Fibroblast of skin of back (primary cell): Measurements from ENCODE around the gene ZBED1.
"Not testable (repeated sequence)": the region's sequence is repeated elsewhere in the genome, so short reads cannot be mapped to it uniquely, and the experiment has no call there.

Experiments used
- DNase-seq: peaks from one replicate; pipeline ENCODE4 v3.0.0-alpha.2; 2013

The ZBED1 gene

DNA sequence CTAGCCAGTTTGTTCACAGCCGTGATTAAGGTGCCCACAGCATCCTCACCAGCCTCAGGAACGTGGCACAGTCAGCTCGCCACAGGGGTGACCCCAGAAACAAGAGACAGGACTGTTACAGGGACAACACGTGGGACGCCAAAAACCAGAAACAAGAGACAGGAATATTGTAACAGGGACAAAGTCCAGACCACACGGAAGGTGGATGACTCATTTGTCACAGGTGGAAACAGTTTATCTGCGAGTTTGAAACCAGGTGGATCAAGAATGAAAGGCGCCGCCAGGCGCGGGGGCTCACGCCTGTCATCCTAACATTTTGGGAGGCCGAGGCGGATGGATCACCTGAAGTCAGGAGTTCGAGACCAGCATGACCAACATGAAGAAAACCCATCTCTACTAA, 27.7 kb downstream of the ZBED1 start:
- not testable (repeated sequence) for DNase-seq

DNA sequence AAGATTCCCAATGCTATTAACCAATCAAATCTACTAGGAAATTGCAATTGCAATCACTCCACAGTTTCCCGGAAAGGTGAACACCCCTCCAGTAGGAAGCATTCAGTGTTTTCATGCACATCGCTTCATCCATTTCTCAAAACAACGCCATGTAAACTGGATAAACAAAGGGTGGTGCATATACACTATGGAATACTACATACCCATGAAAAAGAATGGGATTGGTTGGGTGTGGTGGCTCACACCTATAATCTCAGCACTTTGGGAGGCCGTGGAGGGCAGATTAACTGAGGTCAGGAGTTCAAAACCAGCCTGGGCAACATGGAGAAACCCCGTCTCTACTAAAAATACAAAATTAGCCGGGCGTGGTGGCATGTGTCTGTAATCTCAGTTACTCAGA, 29.1 kb downstream of the ZBED1 start:
- no peak for DNase-seq

DNA sequence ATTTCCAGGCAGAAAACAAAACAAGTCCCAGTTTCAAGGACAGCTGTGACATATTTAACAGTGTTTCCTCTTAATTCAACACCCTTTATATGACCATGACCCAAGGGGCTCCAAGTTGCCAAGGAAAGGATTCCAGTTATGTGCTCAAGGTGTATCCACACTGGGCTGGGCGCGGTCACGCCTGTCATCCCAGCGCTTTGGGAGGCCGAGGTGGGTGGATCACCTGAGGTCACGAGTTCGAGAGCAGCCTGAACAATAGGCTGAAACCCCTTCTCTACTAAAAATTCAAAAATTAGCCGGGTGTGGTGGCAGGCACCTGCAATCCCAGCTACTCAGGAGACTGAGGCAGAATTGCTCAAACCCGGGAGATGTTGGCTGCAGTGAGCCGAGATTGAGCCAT, 29.6 kb downstream of the ZBED1 start:
- DNase-seq, result not testable (repeated sequence)

DNA sequence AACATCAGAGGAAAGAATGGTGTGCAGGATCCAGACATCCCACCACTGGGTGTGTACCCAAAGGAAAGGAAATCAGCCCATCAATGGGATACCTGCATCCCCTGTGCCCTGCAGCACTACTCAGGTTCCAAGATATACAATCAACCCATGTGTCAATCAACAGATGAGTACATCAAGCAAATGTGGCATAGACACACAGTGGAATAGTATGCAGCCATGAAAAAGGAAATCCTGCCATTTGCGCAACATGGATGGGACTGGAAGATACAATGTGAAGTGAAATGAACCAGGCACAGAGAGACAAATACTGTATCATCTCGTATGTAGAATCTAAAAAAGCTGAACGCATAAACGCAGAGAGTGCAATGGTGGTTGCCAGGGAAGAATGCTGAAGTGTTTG, 30.9 kb downstream of the ZBED1 start:
- not testable (repeated sequence) for DNase-seq

DNA sequence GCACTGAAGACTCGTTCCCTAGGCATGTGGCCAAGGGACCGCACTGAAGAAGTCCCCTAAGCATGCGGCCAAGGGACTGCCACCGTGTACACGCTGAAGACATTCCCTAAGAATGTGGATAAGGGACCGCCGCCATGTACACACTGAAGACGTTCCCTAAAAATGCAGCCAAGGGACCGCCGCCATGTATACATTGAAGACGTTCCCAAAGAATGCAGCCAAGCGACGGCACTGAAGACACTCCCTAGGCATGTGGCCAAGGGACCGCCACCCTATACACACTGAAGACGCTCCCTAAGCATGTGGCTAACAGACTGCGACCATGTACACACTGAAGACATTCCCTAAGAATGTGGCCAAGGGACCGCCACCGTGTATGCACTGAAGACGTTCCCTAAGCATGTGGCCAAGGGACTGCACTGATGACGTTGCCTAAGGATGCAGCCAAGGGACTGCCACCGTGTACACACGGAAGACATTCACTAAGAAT, 31.5 kb downstream of the ZBED1 start:
- DNase-seq, result no peak

DNA sequence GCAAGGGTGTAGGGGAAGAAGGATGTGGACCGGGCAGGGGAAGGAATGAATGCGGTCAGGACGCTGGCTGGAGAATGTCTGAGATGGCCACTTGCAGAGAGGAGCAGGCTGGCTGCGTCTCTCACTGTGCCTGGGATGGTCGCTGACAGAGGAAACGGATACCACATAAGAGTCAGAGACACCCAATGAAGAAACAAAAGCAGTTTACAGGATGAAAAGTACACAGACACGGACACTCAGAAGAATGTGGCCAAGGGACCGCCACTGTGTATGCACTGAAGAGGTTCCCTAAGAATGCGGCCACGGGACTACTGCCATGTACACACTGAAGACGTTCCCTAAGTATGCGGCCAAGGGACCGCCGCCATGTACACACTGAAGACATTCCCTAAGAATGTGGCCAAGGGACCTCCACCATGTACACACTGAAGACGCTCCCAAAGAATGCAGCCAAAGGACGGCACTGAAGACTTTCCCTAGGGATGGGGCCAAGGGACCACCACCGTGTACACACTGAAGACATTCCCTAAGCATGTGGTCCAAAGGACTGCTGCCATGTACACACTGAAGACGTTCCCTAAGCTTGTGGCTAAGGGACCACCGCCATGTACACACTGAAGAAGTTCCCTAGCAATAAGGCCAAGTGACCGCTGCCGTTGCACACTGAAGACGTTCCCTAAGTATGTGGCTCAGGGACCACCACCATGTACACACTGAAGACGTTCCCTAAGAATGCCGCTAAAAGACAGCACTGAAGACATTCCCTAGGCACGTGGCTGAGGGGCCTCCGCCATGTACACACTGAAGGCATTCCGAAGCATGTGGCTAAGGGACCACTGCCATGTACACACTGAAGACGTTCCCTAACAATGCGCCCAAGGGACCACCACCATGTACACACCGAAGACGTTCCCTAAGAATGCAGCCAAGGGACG, 32.2 kb downstream of the ZBED1 start:
- peak; percentile 79 for DNase-seq

DNA sequence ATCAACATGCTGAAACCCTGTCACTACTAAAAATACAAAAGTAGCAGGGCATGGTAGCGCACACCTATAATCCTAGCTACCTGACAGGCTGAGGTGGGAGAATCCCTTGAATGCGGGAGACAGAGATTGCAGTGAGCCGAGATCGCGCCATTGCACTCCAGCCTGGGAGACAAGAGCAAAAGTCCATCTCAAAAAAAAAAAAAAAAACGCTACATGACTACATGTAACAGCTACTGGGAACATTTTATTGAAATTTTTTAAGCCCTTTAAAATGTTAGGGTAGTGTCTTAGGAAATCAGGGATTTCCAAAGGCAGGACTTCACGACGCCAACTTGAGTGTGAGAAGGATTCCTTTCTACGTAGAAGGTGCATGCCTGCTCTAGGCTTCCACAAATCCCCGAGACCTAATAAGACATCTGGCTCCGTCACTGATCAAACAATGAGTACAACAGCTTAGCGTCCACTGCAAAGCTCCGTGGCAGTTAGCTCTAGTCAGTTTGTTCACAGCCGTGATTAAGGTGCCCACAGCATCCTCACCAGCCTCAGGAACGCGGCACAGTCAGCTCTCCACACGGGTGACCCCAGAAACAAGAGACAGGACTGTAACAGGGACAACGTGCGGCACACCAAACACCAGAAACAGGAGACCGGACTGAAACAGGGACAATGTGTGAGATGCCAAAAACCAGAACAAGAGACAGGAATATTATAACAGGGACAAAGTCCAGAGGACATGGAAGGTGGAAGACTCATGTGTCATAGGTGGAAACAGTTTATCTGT, 33.7 kb downstream of the ZBED1 start:
- no peak for DNase-seq

DNA sequence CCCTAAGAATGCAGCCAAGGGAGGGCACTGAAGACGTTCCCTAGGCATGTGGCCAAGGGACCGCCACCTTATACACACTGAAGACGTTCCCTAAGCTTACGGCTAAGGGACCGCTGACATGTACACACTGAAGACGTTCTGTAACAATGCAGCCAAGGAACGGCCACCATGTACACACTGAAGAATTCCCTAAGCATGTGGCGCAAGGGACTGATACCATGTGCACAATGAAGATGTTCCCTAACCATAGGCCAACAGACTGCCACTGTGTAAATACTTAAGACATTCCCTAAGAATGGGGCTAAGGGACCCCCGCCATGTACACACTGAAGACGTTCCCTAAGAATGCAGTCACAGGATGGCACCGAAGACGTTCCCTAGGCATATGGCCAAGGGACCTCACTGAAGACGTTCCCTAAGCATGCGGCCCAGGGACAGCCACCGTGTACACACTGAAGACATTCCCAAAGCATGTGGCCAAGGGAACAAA, 36.1 kb downstream of the ZBED1 start:
- DNase-seq, result peak; percentile 30

DNA sequence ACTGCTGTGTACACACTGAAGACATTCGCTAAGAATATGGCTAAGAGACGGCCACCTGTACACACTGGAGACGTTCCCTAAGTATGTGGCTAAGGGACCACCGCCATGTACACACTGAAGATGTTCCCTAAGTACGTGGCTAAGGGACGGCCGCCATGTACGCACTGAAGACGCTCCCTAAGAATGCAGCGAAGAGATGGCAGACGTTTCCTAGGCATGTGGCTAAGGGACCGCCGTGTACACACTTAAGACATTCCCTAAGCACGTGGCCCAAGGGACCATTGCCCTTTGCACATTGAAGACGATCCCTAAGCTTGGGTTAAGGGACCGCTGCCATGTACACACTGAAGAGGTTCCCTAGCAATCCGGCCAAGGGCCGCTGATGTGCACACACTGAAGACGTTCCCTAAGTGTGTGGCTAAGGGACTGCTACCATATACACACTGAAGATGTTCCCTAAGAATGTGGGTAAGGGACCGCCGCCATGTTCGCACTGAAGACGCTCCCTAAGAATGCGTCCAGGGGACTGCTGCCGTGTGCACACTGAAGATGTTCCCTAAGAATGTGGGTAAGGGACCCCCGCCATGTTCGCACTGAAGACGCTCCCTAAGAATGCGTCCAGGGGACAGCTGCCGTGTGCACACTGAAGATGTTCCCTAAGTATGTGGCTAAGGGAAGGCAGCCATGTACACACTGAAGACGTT, 36.7 kb downstream of the ZBED1 start:
- peak; percentile 32 for DNase-seq

DNA sequence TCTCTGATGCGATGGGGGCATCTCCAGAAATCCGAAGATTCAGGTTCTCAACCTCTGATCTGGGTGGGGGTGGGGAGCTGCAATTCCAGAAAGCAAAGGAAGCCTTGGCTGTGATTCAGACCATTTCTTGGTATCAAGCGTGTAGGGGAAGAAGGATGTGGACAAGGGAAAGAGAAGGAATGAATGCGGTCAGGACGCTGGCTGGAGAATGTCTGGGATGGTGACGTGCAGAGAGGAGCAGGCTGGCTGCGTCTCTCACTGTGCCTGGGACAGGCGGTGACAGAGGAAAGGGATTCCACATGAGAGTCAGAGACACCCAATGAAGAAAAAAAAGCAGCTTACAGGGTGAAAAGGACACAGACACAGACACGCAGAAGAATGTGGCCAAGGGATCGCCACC, 37.3 kb downstream of the ZBED1 start:
- peak; percentile 70 for DNase-seq

DNA sequence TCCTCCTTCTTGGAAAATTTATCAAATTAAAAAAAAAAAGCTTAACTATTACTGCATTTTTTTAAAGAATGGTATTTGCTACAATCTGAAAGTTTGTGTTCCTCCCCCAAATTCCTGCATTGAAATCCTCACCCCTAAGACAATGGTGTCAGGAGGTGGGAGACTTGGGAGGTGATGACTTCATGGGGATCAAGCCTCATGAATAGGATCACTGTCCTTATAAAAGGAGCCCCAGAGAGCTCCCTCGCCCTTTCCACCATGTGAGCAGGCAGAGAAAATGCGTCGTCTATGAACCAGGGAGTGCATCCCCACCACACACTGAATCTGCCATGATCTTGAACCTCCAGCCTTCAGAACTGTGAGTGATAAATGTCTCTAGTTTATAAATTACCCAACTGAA, 38.0 kb downstream of the ZBED1 start:
- DNase-seq, result no peak

DNA sequence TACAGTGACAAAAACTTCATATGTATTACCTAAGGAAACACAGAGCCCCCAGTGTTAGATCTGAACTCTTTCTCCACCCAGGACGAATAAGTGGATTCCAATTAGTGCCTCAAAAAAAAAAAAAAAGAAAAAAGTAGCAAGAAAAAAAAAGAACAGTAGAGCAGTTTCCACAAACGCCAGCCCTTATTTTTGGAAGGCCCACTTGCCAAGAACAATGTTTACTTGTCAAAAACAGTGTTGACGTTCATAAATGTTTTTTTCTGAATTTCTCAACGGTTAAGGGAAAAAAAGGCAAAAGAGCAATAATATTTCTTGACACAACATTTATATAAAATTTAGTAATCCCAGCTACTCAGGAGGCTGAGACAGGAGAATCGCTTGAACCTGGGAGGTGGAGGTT, 38.7 kb downstream of the ZBED1 start:
- DNase-seq, result no peak

DNA sequence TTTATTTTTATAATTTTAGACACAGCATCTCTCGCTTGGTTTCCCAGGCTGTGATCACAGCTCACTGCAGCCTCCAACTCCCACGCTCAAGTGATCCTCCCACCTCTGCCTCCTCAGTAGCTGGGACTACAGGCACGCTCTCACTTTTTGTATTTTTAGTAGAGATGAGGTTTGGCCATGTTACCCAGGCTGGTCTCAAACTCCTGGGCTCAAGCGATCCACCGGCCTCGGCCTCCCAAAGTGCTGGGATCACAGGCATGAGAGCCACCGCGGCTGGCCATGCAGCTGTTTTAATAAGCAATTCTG, 39.1 kb downstream of the ZBED1 start:
- DNase-seq, result no peak

DNA sequence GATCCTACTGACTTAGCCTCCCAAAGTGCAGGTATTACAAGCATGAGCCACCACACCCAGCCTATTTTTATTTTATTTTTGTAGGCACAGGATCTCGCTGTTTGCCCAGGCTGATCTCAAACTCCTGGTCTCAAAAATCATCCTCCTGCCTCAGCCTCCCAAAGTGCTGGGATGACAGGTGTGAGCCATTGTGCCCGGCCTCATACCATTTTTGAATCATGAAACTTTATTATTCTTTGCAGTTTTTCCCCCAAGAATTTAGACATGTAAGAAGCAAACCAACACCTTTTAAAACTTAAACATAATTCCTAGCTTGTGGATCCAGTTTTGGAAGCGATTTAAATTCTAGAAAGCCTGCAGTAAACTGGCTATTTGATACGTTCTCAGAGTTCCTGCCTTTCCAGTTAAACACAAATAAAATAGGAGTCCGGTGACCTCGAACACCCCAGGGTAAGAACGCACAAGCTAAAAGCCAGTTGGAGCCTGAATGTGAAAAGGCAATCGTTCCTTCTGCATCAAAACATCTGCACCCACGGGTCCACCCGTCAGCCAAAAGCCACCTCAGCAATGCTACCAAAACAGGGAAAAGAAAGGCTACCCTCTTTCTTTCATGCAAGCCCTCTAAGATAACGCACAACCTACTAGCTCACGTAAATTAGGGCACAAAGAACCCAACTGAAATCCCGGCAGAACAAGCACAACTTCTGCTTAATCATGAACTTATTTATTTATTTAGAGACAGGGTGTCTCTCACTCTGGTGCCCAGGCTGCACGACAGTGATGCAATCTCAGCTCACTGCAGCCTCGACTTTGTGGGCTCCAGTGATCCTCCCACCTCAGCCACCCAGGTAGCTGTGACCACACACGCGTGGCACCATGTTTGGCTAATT, 39.7 kb downstream of the ZBED1 start:
- not testable (repeated sequence) for DNase-seq

DNA sequence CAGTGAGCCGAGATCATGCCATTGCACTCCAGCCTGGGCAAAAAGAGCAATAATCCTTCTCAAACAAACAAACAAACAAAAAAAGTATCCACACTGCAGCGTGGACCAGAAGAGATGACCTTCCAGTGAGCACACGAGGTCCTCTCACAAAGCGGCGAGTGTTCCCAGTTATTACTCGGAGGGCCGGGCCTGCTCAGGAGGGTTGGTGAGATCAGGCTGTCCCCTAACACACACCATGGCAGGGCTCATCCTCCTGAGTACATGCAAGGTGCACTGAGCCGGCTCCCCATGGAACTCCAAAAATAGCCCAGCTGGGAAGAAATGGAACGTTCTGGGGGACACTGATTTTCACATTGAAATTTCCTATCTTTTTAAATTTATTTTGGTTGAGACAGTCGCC, 40.7 kb downstream of the ZBED1 start:
- not testable (repeated sequence) for DNase-seq

DNA sequence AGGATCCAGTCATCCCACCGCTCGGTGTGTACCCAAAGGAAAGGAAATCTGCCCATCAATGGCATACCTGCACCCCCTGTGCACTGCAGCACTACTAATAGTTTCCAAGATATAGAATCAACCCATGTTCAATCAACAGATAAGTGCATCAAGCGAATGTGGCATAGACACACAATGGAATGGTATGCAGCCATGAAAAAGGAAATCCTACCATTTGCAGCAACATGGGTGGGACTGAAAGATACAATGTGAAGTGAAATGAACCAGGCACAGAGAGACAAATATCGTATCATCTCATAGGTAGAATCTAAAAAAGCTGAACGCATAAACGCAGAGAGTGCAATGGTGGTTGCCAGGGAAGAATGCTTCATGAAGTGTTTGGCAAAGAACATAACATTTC, 42.5 kb downstream of the ZBED1 start:
- no peak for DNase-seq

DNA sequence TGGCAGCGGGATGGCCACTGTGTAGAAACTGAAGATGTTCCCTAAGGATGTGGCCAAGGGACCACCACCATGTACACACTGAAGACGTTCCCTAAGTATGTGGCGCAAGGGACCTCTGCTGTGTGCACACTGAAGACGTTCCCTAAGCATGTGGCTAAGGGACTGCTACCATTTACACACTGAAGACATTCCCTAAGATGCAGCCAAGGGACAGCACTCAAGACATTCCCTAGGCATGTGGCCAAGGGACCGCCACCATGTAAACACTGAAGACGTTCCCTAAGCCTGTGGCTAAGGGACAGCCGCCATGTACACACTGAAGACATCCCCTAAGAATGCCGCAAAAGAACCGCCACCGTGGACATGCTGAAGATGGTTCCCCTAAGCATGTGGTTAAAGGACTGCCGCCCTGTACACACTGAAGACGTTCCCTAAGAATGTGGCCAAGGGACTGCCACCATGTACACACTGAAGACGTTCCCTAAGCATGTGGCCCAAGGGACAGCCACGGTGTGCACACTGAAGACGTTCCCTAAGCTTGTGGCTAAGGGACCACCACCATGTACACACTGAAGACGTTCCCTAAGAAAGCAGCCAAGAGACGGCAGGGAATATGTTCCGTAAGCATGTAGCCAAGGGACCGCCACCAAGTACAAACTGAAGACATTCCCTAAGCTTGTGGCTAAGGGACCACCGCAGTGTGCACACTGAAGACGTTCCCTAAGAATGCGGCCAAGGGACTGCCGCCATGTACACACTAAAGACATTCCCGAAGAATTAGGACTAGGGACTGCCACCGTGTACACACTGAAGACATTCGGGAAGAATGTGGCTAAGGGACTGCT, 43.3 kb downstream of the ZBED1 start:
- DNase-seq, result no peak

DNA sequence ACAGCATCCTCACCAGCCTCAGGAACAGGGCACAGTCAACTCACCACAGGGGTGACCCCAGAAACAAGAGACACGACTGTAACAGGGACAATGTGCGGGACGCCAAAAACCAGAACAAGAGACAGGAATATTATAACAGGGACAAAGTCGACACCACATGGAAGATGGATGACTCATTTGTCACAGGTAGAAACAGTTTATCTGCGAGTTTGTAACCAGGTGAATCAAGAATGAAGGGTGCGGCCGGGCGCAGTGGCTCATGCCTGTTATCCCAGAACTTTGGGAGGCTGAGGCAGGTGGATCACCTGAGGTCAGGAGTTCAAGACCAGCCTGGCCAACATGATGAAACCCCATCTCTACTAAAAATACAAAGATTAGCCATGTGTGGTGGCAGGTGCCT, 44.7 kb downstream of the ZBED1 start:
- DNase-seq, result not testable (repeated sequence)

DNA sequence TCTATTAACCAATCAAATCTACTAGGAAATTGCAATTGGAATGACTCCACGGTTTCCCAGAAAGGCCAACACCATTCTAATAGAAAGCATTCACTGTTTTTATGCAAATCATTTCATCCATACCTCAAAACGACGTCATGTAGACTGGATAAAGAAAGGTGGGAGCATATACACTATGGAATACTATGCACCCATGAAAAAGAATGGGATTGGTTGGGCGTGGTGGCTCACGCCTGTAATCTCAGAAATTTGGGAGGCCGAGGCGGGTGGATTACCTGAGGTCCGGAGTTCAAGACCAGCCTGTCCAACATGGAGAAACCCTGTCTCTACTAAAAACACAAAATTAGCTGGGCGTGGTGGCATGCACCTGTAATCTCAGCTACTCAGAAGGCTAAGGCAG, 46.2 kb downstream of the ZBED1 start:
- DNase-seq, result not testable (repeated sequence)

DNA sequence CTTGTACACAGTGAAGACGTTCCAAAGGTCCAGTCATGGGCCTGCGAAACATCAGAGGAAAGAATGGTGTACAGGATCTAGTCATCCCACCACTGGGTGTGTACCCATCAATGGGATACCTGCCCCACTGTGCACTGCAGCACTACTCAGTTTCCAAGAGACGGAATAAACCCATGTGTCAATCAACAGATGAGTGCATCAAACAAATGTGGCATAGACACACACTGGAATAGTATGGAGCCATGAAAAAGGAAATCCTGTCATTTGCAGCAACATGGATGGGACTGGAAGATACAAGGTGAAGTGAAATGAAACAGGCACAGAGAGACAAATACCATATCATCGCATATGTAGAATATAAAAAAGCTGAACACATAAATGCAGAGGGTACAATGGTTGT, 48.0 kb downstream of the ZBED1 start:
- no peak for DNase-seq

DNA sequence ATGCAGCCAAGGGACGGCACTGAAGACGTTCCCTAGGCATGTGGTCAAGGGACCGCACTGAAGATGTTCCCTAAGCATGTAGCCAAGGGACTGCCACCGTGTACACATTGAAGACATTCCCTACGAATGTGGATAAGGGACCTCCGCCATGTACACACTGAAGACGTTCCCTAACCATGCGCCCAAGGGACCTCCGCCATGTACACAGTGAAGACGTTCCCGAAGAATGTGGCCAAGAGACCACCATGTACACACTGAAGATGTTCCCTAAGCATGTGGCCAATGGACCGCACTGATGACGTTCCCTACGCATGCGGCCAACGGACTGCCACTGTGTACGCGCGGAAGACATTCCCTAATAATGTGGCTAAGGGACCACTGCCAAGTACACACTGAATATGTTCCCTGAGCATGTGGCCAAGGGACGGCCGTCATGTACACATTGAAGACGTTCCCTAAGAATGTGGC, 48.4 kb downstream of the ZBED1 start:
- no peak for DNase-seq
